Pulmonary artery endothelial cell (primary cell): ENCODE data around the gene MAML2. TPM values are rescaled to one million over a fixed set of nuclear protein-coding genes. Genes with fewer than 3 reads are reported as not detected.

Source experiments
- DNase-seq: peaks from one replicate; pipeline ENCODE4 v3.0.0-alpha.2; 2011; ENCODE audit warnings: low read depth, low spot score
- total RNA-seq: library from RNA; depleted of rRNA; stranded (reverse); fragments of >200 nt; gene quantifications from 2 replicates; pipeline ENCODE4 v1.2.3, GENCODE V29; 2014

MAML2 gene
- total RNA-seq, 1 donor from 2014 or later: 3.5 TPM

DNA sequence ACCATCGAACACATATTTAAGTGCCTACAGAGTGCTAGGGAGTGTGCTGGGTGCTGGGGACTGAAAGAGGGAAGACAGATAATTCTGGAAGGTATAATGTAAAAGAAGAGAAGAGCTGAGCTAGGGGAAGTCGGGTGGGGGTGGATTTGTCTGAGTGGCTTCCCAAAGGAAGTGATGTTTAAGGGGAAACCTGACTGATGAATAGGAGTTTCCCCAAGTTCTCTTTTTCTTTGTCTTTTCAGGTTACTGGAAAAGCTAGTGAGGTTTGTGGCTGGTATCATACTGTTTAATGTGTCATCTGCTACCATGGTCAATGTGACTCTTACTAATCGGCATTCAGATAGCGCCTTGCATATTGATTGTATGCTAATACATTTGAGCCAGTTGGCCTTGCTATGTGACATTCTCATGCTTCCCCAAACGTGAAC is 267.4 kb downstream of the MAML2 start:
- DNase-seq: no peak

DNA sequence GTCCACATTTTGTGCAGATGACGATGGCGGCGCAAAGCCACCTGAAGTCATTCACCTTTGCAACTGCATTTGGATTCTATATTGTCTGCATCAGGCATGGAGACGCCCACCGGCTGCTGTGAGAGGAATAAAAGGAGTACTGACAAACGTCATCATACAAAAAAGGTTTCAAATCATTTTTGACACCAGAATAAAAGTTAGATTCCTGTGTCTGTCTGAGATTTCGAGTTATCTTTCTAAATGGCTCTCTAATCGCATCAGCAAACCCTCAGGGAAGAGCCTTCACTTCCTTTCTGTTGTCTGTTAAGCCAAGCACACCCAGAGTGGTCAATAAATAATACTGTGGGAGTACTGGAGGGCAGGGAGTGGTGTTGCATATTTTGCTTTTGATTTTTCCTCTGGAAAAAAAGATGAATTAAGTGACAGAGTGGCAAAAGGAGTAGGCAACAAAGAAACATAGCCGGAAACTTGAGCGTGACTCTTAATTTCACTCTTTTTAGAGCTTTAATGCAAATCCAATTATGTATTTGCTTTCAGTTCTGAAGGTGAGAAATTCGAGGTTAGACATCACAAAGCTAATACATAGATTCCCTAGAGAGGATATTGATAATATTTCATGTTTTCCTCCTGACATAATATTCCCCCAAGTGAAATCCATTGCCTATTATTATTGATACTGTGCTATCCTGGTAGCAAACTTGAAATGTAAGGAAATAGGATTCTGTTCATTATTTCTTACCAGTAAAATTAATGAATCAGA is 268.3 kb downstream of the MAML2 start:
- DNase-seq: no peak

DNA sequence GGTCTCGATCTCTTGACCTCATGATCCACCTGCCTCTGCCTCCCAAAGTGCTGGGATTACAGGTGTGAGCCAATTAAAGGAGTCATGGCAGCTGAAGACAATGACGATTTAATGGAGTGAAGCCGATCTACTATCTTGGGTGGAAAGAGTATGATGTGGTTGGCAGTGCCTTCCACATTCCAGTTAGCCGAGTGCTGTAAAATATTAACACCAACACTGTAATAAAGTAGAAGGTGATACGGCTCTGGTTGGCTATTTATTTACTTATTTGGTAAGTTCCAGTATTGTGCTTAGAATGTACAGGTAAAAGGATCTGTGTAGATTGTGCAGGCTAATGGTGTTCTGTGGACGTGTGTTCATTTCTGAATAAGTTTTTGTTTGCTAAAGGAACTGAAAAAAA is 269.5 kb downstream of the MAML2 start:
- DNase-seq: no peak

DNA sequence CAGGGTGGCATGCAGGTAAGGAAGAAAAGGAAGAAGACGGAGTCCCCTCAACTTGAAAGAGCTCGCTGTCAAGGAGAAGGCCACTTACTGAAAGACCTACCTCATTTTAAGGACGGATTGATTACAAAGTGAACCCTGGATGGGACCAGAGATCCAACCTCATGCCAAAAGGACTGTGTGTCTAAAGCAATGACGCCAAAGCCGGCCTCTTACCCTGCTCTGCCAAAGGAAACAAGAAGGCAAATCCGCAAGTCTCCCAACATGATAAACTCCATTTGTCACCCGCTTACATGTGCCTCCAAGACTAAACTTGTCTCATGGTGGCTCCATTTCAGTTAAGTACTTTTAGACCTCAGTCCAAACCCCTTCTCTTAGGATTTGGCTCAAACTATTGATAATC is 270.4 kb downstream of the MAML2 start:
- no peak for DNase-seq

DNA sequence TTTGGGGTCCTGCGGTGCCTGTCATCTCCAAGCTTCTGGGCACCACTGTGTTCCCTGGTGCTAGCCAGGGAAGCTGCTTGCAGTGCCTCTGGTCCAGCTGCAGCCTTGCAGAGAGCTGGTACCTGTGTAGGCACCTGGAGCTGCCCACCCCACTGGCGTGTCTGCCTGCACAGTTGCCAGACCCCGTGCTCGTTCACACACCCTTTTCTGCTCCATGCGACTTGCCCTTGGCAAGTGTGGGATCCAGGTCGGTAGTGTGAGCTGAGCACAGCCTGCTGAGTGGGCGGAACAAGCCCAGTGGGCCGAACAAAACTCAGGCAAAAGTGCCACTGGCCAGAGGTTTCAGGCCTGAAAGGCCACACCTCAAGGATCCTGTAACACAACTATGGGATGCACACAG is 272.5 kb downstream of the MAML2 start:
- DNase-seq: no peak

DNA sequence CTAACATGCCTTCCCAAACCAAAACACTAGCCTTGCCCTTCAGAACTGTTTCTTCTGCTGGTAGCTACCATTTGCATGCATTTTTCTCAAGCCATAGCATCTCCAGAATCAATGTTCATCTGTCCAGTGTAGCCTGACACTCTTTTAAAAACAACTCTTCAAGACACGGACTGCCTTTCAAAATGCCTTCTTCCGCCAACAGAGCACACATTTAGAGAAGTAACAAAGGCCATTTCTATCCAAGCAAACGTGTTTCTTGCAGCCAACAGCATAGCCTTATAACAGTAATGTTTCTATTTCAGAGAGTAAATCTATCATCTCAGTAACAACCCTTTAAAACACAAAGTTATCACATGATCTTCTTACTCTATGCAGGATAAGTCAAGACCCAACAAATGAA is 275.8 kb downstream of the MAML2 start:
- no peak for DNase-seq

DNA sequence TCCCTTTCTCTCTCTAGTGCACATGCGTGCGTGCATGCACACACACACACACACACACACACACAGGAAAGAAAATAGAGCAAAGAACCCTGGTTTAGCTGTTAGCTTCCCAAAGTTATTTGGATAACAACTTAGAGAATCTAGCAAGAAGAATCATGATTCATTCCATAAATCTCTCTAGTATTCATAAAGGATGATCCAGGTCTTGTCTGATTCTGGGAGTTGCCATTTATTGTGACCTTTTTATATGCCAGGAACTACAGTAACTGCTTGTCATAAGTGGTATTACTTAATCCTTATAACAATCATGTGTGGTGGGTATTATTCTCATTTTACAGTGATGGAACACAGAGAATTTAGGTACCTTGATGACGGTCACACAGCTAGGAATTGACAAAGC is 277.6 kb downstream of the MAML2 start:
- DNase-seq: no peak

DNA sequence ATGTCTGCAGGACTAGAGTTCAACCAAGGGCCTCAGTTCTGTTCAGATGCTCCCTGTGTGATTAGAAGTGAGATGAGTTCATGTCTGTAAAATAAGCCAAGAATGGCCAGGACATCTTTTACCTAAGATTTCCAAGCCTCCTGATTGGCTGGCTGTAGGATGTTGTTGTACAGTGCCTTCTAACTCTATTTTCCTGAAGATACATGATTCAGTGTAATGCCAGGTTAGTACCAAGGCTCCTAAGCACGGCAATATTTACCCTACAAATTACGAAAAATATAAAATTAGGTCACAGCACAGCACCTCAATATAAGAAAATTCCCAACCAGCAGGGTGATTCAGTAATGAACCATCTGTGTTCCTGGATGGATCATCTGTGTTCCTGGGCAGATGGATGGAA is 279.1 kb downstream of the MAML2 start:
- no peak for DNase-seq

DNA sequence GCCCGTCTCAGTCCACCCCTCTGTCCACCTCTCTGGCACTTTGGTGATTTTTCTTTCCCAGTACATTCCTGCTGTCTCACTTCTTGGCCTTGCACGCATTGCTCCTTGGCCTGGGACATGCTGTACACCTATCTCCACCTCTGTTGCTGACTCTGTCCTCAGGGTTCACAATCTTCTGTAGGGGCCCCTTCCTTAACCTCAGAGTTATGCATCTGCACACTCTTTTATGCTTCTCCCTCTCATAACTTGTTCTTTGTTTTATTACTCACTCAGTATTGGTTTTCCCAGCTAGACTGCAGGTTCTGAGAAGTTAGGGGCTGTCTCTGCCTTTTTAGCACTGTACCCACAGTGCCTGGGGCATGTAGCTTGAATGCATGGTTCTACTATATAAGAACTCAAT is 279.9 kb downstream of the MAML2 start:
- DNase-seq: no peak

DNA sequence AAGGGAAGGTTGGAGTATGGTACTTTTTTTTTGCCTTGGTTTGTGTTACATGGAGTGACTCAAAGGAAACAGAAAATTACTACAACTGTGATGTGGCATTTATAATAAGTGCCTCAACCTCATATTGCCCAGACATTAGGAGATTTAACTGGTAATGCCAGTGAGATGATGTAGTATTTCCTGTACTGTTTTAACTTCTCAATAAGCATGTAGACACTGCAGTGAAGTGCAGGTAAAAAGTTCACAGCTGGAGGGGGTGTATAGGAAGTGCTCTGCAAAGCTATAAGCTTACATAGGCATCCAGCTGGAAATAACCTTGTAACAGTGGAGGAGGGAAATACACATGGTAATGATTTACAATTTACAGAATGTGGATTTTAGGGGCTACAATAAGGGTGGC is 280.9 kb downstream of the MAML2 start:
- no peak for DNase-seq

DNA sequence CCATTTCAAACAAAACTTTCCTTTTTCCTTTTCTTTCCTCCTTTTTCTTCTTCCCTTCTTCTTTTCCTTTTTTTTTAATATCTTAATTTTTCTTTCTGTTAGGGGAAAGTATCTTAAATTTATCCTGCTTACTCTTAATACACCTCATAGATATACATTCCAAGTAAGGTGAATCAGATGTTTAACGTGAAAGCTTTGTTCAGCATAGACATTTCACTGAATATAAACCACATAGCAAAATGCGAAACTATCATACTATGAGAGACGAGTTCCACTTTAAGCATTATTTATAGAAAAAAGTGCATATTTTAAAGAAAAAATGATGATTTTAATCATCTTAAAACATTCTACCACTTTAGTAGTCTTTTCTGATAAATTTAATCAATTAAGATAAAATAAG is 281.3 kb downstream of the MAML2 start:
- DNase-seq: no peak

DNA sequence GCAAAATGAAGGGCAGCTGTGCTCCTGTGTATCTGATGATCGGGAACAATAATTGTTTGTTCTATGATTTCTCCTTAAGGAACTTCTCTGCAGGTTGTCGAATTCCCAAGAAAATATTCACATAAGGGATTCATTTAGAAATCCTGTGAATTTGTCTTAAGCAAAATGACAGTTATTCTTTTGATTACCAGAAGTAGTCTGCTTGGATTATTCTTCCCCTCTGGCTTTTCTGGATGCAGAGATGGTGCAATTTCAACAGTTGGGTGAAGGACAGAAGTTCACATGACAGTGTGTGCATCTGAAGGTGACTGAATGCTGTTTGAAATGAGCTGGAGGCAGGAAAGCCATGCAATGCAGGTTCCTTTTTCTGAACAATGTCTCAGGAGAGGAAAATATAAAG is 281.9 kb downstream of the MAML2 start:
- DNase-seq: no peak

DNA sequence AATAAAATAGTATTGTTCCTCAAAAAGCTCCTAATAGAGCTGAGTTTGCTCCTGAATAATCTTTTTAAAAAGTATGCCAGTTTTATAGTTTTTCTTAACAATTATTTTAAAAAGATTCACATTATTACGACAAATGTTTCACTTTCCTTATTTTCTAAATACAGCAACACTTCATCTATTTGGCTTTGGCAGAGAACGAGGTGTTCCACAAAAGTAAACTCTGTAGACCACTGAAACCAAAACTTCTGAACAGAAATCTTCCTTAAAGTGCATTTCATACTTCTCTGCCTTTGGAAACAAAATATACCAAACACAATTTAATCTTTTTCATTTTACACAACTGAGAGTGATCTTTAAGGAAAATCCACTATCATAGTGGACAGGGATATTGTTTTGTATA is 285.5 kb downstream of the MAML2 start:
- DNase-seq: no peak

DNA sequence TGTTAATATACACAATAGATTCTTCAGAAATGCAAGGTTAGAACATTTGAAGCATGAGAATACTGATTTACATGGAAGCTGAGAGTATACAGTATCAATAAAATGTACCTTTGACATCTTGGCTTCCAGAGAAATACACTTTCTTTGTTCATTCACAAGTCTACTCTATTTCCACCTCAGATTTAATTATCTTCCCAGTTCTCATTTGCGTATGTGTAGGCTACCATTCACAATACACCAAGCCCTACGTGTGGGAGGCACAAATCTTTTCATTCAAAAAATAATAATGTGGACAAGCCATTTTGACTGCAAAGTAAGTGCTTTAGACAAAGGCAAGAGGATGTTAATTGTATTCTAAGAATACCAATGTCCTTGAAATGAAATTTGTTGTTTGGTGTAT is 286.4 kb downstream of the MAML2 start:
- DNase-seq: no peak

DNA sequence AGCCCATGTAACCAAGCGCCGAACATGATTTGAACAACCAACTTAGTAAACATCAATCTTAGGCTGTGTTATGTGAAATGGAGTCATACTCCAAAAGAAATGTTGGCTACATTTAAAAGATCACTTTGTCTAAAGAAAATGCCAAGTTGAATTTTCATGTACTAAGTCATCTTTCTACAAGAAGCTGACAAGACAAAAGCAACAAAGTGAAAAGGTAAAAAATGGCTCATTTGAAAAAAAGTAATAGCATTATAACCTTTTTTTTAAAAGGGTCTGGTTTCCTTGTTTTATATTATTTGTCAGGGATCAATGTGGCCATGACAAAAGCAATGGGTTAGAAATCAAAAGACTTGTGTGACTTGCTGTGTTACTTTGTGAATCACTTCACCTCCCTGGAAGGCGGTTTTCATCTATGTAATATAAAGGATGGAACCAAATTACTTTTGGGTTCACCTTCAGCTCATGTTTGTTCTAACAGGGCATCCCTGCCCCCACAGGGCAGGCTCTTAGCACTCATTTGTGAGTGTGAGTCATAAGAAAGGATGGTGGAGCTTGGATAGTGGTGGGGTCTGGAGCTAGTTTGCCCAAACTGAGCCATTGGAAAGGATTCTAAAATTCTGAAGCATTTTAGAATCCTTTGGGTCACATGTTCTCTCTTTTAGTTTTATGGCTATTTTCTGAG is 287.1 kb downstream of the MAML2 start:
- no peak for DNase-seq

DNA sequence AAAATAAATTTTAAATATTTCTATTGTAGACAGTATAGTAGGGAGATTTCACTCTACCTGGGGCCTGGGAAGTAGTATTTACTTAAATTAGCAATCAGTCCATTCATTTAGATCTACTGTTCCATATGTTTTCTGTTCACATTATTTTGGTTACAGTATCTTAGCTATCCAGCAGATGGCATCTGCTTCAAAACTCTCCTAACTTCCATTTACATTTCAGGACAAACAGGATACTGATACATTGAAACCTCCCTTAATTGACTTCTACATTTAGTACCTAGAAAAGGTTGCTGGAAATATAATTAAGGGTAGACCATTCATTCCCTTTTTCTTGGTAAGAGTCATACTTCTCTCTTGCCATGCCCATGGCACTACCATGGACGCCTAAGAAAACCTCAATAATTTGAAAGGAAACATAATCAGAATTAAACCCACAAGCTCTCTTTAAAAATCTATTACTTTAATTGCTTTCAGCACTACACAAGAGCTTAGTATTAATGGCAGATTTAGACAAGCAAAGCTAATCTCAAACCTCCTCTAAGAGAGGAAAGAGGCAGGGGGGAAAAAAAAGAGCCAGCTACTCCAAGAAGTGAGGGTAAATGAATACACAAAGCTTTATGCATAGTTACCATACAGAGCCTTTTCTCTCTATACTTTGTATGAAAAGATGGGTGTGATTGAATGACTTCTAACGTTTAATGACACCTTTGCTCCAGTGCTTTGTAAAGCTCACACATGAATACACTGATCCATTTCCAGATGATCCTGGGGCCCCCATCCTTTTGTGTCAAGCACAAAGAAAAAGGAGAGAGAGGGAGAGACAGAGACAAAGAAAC is 287.9 kb downstream of the MAML2 start:
- DNase-seq: no peak

DNA sequence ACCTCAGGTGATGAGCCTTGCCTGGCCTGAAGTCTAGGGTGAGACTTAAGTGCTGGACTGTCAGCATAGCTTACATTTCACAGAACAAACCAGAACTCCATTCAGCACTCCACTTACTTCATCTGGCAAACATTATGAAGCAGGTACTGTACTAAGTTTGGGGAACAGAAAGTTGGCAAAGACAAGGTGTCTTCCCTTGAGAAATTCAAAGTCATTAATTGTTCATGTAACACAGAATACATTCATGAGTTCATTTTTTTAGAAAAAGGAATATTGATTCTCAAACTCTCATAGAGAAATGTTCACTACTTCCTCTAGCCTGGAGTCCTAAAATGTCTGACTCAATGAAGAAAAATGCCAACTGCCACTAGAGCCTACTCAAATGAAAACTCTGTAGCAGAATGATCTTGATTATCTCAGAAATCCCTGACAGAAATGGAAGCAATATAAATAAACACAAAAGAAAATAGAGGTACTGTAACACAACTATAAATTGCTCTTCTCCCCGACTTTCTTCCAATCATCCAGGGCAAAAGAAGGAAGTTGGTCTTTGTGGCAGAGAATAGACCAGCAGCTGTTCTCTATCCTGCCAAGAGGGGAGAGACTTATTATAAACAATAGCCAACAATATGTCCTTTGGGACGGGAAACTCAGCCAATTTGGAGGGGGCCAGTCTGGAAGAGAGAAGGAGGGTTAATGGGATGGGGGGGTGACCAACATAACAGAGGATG is 289.9 kb downstream of the MAML2 start:
- no peak for DNase-seq

DNA sequence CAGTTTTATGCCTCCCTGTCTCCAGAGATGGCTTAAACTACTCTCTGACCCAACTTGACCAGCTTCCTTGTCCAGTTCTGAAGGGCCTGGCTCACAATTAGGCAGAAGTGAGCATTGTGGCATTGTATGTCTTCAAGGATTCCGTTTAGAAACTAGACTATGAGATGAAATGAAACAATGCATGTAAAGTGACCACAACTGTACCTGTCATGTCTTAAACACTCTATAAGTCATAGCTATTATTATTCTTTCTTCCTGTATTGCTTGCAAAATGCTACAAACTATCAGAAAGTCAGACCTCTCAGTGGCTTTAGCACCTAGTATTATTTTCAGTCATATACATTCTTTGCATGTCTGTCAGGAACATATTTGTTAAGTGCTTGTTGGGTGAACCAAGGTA is 291.2 kb downstream of the MAML2 start:
- no peak for DNase-seq

DNA sequence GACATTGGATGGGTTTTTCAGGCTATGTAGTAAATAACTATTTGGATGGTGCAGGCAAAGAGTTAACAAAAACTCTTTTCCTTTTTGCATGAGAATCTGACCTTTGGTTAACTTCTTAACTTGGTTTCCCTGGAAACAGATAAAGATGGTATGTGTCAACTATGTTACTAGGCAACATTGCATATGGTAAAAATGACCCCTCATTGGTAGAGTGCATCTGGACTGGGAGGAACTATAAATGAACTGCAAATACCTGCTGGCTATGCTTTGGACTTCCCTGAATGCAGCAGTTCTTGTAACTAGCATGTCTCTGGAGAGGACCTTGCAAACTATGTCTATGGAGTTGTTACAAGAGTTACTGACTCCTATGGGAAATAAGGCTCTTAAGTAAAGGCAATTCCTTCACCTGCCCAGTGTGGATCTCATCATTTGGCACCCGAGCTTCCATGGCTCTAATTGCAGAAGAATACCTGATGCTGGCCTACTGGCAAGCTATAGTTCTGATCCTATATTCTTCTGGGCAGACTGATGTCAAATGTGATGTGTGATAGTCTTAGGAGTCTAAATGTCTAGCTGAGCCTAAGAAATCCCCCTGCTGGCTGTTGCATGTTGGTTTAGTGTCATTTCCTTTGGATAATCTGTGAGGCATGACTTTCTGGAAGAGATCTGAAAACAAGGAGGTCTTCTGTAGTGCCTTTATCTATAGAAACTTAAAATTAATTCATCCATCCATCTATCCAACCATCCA is 292.4 kb downstream of the MAML2 start:
- no peak for DNase-seq

DNA sequence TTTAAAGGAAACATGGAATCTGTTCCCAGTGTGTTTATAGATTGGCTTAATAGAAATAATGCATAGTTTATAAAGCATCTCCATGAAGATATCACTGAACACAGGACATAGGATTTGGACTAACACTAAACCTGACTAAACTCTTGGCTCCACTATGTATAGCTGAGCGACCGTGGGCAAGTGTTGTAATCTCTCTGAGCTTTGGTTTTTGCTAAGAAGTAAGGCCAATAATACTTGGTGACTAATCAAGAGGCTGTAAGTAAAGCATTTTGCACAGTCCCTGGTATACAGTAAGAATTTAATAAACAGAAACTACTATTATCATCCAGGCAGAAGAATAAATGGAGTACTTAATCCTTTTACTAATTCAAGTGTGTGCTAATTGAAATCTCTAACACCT is 293.6 kb downstream of the MAML2 start:
- DNase-seq: no peak
